DMS79 (cell line): ENCODE data around the gene GP9.
"Not testable (repeated sequence)": the region's sequence is repeated elsewhere in the genome, so short reads cannot be mapped to it uniquely, and the experiment has no call there.

Experiments used
- DNase-seq: peaks from one replicate; lab custom pipeline; 2025; lab: John Stamatoyannopoulos, UW

GP9 gene

DNA sequence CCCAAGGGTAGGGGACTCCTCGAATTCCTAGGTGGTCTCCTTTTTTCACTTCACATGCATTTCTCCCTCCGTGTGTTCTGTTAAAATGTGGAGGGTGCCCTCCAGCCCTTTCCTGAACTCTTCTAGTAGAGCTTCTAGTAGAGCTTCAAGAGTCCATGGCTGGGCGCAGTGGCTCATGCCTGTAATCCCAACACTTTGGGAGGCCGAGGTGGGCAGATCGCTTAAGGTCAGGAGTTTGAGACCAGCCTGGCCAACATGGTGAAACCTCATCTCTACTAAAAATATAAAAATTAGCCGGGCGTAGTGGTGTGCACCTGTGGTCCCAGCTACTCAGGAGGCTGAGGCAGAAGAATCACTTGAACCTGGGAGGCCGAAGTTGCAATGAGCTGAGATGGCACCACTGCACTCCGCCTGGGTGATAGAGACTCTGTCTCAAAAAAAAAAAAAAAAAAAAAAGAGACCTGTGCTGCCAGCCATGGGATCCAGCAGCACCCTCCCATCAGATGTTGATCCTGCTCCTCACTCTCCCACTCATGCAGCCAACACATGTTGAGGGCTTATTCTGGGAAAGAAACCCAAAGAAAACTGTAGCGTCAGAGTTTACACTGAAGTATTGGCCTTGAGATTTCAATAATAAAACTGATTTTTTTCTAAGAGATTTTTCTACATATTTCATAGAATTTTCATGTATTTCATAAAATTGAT, 50.6 kb downstream of the GP9 start:
- DNase-seq, result not testable (repeated sequence)
